ENCODE data around the gene RALA.

DNA sequence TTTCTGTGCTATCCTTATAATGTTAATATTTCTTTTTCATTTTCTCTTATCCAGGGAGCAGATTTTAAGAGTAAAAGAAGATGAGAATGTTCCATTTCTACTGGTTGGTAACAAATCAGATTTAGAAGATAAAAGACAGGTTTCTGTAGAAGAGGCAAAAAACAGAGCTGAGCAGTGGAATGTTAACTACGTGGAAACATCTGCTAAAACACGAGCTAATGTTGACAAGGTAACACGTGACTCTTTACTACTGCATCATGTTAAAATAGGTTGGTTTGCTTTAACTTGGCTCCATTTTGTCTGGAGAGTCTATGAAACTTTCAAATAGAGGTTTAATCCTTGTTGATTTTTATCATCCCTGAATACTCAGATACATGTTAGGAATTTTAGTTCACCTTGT, 73.3 kb downstream of the RALA start:
- TF ChIP-seq CTCF (IDR thresholded peaks at IDR 0.05) (no peak), POLR2A (IDR thresholded peaks at IDR 0.05) (no peak)

All from testis (tissue), 2 donors.